Calu3 (cell line): ENCODE measurements around the gene TJP3. TPM values are rescaled to one million over a fixed set of nuclear protein-coding genes. Genes with fewer than 3 reads are reported as not detected.
A peak's percentile ranks its signal among the peaks of the same experiment; 100 is the strongest.

Experiments used
- BruUV-seq: library from RNA; stranded (reverse); fragments of 400-500 nt; replicated peaks from 2 replicates; lab custom pipeline; 2021; lab: Mats Ljungman, UMichigan
- CTCF ChIA-PET: fragments of 300-600 bp; sonication (Branson Sonifier 250); formaldehyde crosslinking; loops from one replicate; lab custom pipeline; 2022; ENCODE audit warnings: antibody characterized with exemption; lab: Charles Lee
- DNase-seq: peaks from one replicate; pipeline ENCODE4 v3.0.0; 2022
- H3K27ac Mint-ChIP-seq: one replicate; pipeline ENCODE4 v1.8.0; 2022; ENCODE audit warnings: mixed read lengths; ENCODE audit not compliant: unreplicated experiment
- H3K27me3 Mint-ChIP-seq: one replicate; pipeline ENCODE4 v1.8.0; 2022; ENCODE audit warnings: mixed read lengths; ENCODE audit not compliant: unreplicated experiment
- H3K36me3 Mint-ChIP-seq: one replicate; pipeline ENCODE4 v1.8.0; 2022; ENCODE audit warnings: mild to moderate bottlenecking, moderate library complexity, mixed read lengths; ENCODE audit not compliant: insufficient read depth, unreplicated experiment
- H3K4me1 Mint-ChIP-seq: one replicate; pipeline ENCODE4 v1.8.0; 2022; ENCODE audit warnings: mild to moderate bottlenecking, low read depth, mixed read lengths; ENCODE audit not compliant: unreplicated experiment
- H3K4me3 Mint-ChIP-seq: one replicate; pipeline ENCODE4 v1.8.0; 2022; ENCODE audit warnings: mild to moderate bottlenecking, low read depth, moderate library complexity, mixed read lengths; ENCODE audit not compliant: unreplicated experiment
- H3K9me3 Mint-ChIP-seq: one replicate; pipeline ENCODE4 v1.8.0; 2022; ENCODE audit warnings: low read depth, mixed read lengths; ENCODE audit not compliant: unreplicated experiment
- intact Hi-C: fragments of 100-400 bp; cut with micrococcal nuclease; formaldehyde crosslinking; loops from one replicate; pipeline ENCODE4 v1.10.0; 2022; ENCODE audit not compliant: unreplicated experiment
- total RNA-seq: library from RNA; stranded (reverse); gene quantifications from 2 replicates; pipeline ENCODE4 v1.2.3, GENCODE V29; 2022
- TF ChIP-seq, protein P1 (sequence below): fragments of 200-600 bp; IDR thresholded peaks from one replicate; pipeline ENCODE4 v1.8.0; 2022; ENCODE audit warnings: antibody characterized with exemption; ENCODE audit not compliant: unreplicated experiment

Gene TJP3
- total RNA-seq, 1 experiment from 2014 or later = 84.8 TPM

DNA sequence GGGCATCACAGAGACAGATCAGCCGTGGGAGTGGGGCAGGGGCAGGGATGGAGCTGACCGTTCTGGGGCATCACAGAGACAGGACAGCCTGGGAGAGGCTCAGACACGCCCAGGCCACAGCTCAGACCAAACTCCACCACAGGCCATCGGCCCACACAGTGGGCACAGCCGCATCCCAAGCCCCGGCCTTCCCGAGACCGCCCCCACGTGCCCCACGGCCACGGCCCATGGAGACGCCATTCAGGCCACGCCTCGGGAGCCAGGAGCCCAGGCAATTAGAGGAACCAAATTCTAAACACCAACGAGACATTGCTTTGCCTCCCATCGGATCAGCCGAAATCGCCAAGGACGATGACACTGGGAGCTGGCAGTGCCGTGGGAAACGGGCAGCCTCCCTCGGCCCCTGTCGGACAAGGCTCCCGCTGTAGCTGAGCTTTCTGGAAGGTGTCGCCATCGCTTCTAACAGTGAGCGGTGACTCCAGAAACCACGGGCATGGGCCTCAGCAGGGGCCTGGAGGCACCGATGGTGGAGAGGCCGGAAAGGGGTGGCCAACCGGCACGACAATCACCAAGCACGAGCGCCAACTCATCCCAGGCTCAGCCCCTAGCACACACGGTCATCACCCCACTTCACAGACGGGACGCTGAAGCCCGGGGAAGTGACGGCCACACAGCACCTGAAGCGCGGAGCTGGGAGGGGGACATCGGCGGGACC, 10.4 kb upstream of the TJP3 start:
- H3K27me3 Mint-ChIP-seq = no peaks in the 10 kb centered on the region
- H3K36me3 Mint-ChIP-seq = peaks cover 23% of the 10 kb centered on the region
- H3K9me3 Mint-ChIP-seq = no peaks in the 10 kb centered on the region
- no peak overlapping the region for H3K4me3 Mint-ChIP-seq
- CTCF ChIA-PET = no interaction called here
- intact Hi-C loops = no loop called here
- H3K27ac Mint-ChIP-seq = no peak overlapping the region
- BruUV-seq = no TSS peak
- TF ChIP-seq, protein P1, sequence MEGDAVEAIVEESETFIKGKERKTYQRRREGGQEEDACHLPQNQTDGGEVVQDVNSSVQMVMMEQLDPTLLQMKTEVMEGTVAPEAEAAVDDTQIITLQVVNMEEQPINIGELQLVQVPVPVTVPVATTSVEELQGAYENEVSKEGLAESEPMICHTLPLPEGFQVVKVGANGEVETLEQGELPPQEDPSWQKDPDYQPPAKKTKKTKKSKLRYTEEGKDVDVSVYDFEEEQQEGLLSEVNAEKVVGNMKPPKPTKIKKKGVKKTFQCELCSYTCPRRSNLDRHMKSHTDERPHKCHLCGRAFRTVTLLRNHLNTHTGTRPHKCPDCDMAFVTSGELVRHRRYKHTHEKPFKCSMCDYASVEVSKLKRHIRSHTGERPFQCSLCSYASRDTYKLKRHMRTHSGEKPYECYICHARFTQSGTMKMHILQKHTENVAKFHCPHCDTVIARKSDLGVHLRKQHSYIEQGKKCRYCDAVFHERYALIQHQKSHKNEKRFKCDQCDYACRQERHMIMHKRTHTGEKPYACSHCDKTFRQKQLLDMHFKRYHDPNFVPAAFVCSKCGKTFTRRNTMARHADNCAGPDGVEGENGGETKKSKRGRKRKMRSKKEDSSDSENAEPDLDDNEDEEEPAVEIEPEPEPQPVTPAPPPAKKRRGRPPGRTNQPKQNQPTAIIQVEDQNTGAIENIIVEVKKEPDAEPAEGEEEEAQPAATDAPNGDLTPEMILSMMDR = no peak
- DNase-seq = no peak
- no peaks in the 10 kb centered on the region for H3K4me1 Mint-ChIP-seq

DNA sequence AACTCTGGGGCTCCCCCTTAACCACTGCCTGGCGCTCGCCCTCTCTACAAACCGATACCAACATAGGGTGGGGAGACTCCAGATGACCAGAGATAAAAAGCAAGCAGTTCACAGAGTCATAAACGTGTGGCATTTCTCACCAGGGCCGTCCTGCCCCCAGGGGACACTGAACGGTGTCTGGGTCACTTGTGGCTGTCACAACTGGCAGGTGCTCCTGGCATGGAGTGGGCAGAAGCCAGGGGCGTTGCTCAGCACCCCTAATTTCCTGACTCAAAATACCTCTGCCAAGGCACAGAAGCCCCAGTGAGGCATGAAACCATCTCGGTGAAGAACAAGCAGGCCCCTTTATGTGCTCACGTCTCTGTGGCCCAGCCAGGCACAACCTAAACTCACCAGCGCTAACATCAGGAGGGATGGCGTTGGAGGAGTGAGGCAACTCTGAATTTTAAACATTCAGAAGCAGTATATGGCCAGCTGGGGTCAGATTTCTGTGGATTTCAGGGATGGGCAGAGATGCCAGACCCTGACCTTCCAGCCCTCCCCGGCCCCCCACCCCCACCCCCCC, 9.7 kb upstream of the TJP3 start:
- no peak overlapping the region for H3K27ac Mint-ChIP-seq
- no TSS peak for BruUV-seq

DNA sequence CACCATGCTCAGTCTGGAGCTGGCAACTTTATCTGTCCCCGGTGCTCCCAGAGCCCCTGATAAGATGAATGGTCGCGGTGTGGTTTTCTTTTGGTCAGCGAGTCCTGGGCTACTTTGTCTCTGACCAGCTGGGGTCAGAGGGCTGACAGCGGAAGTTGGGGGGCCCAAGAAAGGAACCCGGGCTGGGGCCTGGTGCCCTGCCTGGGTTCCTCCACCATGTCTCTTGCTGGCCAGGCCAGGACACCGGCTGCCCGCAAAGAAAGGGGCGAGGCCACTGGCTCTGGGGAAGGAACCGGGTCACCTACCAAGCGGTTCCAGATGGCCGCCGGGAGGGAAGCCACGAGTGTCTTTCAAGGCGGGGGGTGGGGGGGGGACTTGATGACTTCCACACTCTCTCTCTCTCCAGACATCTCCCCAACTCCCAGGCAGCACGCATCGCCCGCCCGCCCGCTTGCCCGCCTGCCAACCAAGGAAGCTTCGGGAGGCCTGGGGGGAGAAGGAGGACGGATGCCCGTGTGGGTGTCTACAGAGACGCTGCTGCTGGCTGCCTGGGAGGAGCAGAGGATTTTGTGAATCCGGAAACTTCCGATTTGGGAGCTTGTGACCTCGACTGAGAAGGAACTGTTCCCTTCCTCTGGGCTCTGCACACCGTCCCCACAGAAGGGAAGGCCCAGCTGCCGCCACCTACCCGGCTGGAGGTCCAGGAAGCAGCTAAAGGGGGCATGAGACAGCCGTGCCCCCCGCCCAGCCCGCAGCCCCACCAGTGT, 9.0 kb upstream of the TJP3 start:
- TF ChIP-seq, protein P1 = no peak
- CTCF ChIA-PET = interaction anchor here (1.8 kb wide), 1 partner anchor 9 kb away, joined by 5 read pairs; the partner anchor contains the start of gene TJP3
- BruUV-seq = no TSS peak
- peak overlapping the region; percentile 73 for H3K4me3 Mint-ChIP-seq
- no peak for DNase-seq
- no peak overlapping the region for H3K27ac Mint-ChIP-seq
- intact Hi-C loops = no loop called here
- no peaks in the 10 kb centered on the region for H3K27me3 Mint-ChIP-seq
- no peaks in the 10 kb centered on the region for H3K4me1 Mint-ChIP-seq
- peaks cover 23% of the 10 kb centered on the region for H3K36me3 Mint-ChIP-seq
- no peaks in the 10 kb centered on the region for H3K9me3 Mint-ChIP-seq

More for the DNA sequence above, 9.7 kb upstream of the TJP3 start:
- Mint-ChIP-seq H3K4me1 (no peaks in the 10 kb centered on the region), H3K4me3 (peak overlapping the region; percentile 73), H3K27me3 (no peaks in the 10 kb centered on the region), H3K36me3 (peaks cover 23% of the 10 kb centered on the region), H3K9me3 (no peaks in the 10 kb centered on the region)
- intact Hi-C loops = no loop called here
- CTCF ChIA-PET = no interaction called here
- TF ChIP-seq, protein P1 = no peak
- DNase-seq = no peak

DNA sequence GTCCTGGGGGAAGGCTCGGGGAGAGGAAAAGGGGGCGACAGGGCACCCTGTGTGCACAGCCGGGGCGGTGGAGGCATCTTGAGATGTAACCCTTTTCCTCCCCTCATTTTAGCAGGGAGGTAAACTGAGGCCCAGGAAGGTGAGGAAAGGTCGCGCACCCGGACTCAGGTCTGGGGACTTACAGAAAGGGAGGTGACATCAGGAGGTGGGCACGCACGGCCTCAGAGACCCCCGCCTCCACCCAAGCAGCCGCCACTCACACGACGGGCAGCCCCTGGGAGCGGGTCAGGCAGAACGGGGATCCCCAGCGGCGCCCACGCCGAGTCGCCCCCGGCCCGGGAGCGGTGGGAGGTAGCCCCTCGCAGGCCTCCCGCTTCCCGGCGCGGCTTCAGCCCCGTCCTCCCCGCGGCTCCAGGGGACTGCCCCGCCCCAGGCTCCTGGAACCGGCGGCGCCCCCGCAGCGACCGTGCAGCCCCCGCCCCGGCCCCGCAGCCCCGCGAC, 8.4 kb upstream of the TJP3 start:
- CTCF ChIA-PET = interaction anchor here (1.8 kb wide), 1 partner anchor 9 kb away, joined by 5 read pairs; the partner anchor contains the start of gene TJP3
- no peaks in the 10 kb centered on the region for H3K9me3 Mint-ChIP-seq
- BruUV-seq = no TSS peak
- H3K27me3 Mint-ChIP-seq = no peaks in the 10 kb centered on the region
- TF ChIP-seq, protein P1 = no peak
- peak overlapping the region; percentile 73 for H3K4me3 Mint-ChIP-seq
- peaks cover 23% of the 10 kb centered on the region for H3K36me3 Mint-ChIP-seq
- no peak overlapping the region for H3K27ac Mint-ChIP-seq
- intact Hi-C loops = no loop called here
- DNase-seq = no peak
- no peaks in the 10 kb centered on the region for H3K4me1 Mint-ChIP-seq
